DOHH2 (cell line): ENCODE measurements around the gene KLK6.

ENCODE experiments used
- H3F3A ChIP-seq: fragments of 200-600 bp; sonication (generic), shearing (Covaris generic); 2 replicates; pipeline ENCODE4 v1.6.0; 2016; ENCODE audit warnings: antibody characterized with exemption, mild to moderate bottlenecking; ENCODE audit not compliant: control insufficient read depth, insufficient read depth
- H3K27ac ChIP-seq: fragments of 200-600 bp; sonication (generic); 2 replicates; pipeline ENCODE4 v1.5.1; 2014; ENCODE audit warnings: low read depth, mild to moderate bottlenecking, low read length, moderate library complexity
- H3K27me3 ChIP-seq: fragments of 200-600 bp; sonication (generic); 2 replicates; pipeline ENCODE4 v1.6.1; 2014; ENCODE audit warnings: mild to moderate bottlenecking, low read length, mixed read lengths; ENCODE audit not compliant: control insufficient read depth
- H3K36me3 ChIP-seq: fragments of 200-600 bp; sonication (generic); 2 replicates; pipeline ENCODE4 v1.6.1; 2014; ENCODE audit warnings: mild to moderate bottlenecking, low read length, moderate library complexity, mixed read lengths; ENCODE audit not compliant: control insufficient read depth
- H3K4me1 ChIP-seq: fragments of 200-600 bp; sonication (generic); 2 replicates; pipeline ENCODE4 v1.6.1; 2014; ENCODE audit warnings: mild to moderate bottlenecking, low read length, mixed read lengths; ENCODE audit not compliant: control insufficient read depth
- H3K4me2 ChIP-seq: fragments of 200-600 bp; sonication (generic); 2 replicates; pipeline ENCODE4 v1.6.0; 2014; ENCODE audit warnings: mild to moderate bottlenecking, low read length, moderate library complexity
- H3K4me3 ChIP-seq: fragments of 200-600 bp; sonication (generic); 2 replicates; pipeline ENCODE4 v1.5.1; 2014; ENCODE audit warnings: mild to moderate bottlenecking, low read length, mixed read lengths
- H3K79me2 ChIP-seq: fragments of 200-600 bp; sonication (generic); 2 replicates; pipeline ENCODE4 v1.6.1; 2014; ENCODE audit warnings: mild to moderate bottlenecking, low read length, mixed read lengths; ENCODE audit not compliant: control insufficient read depth
- H3K9me2 ChIP-seq: fragments of 200-600 bp; sonication (generic); replicated peaks from 2 replicates; pipeline ENCODE4 v1.6.1; 2014; ENCODE audit warnings: mild to moderate bottlenecking, low read length, mixed read lengths; ENCODE audit not compliant: control insufficient read depth
- H3K9me3 ChIP-seq: fragments of 200-600 bp; sonication (generic); 2 replicates; pipeline ENCODE4 v1.6.1; 2014; ENCODE audit warnings: antibody characterized with exemption, low read length, mixed read lengths; ENCODE audit not compliant: control insufficient read depth, insufficient read depth
- H4K20me1 ChIP-seq: fragments of 200-600 bp; sonication (generic); 2 replicates; pipeline ENCODE4 v1.6.0; 2014; ENCODE audit warnings: low read depth, mild to moderate bottlenecking, antibody characterized with exemption, low read length, moderate library complexity; ENCODE audit not compliant: control insufficient read depth, insufficient read depth
- CTCF ChIP-seq: fragments of 200-600 bp; sonication (generic); IDR thresholded peaks from one replicate; pipeline ENCODE4 v1.5.1; 2014; ENCODE audit warnings: antibody characterized with exemption, mild to moderate bottlenecking, low read depth, low read length; ENCODE audit not compliant: poor library complexity, severe bottlenecking
- EZH2phosphoT487 ChIP-seq: fragments of 200-600 bp; sonication (generic); IDR thresholded peaks from 2 replicates; pipeline ENCODE4 v1.6.1; 2017; ENCODE audit warnings: borderline replicate concordance, mild to moderate bottlenecking, antibody characterized with exemption, low read length, moderate library complexity, mixed read lengths

KLK6 gene

GRCh38 chr19:51002089-51002532, 32.7 kb upstream of the KLK6 start:
- Histone ChIP-seq H3K4me2 (no peak overlapping the region), H3K4me3 (no peak overlapping the region), H3K79me2 (no peaks in the 10 kb centered on the region), H4K20me1 (no peaks in the 10 kb centered on the region), H3K27me3 (no peaks in the 10 kb centered on the region), H3F3A (no peaks in the 10 kb centered on the region), H3K9me3 (no peaks in the 10 kb centered on the region), H3K4me1 (no peaks in the 10 kb centered on the region), H3K36me3 (no peaks in the 10 kb centered on the region), H3K27ac (no peak overlapping the region), H3K9me2 (no peaks in the 10 kb centered on the region)
- no peak for TF ChIP-seq EZH2phosphoT487

GRCh38 chr19:51001515-51001914, 32.1 kb upstream of the KLK6 start, which contains the start of gene KLK8:
TSS of gene KLK8 (minus strand) at chr19:51001604. CDS start at chr19:51001167, 437 bp downstream.
- no peak within 1 kb of the TSS for H3K4me2 ChIP-seq

GRCh38 chr19:51000981-51001380, 31.6 kb upstream of the KLK6 start:
- no peaks in the 10 kb centered on the region for H3F3A ChIP-seq
- TF ChIP-seq EZH2phosphoT487 = no peak
- no peak for TF ChIP-seq CTCF
- no peaks in the 10 kb centered on the region for H4K20me1 ChIP-seq
- H3K9me2 ChIP-seq = no peaks in the 10 kb centered on the region
- no peaks in the 10 kb centered on the region for H3K36me3 ChIP-seq
- H3K4me2 ChIP-seq = no peak overlapping the region
- H3K4me3 ChIP-seq = no peak overlapping the region
- H3K27ac ChIP-seq = no peak overlapping the region
- no peaks in the 10 kb centered on the region for H3K27me3 ChIP-seq
- H3K79me2 ChIP-seq = no peaks in the 10 kb centered on the region
- no peaks in the 10 kb centered on the region for H3K4me1 ChIP-seq
- no peaks in the 10 kb centered on the region for H3K9me3 ChIP-seq

More at GRCh38 chr19:51001515-51001914, 32.1 kb upstream of the KLK6 start, which contains the start of gene KLK8:
- no peaks in the 10 kb centered on the region for H4K20me1 ChIP-seq
- H3K36me3 ChIP-seq = no peaks in the 10 kb centered on the region
- no peak within 1 kb of the TSS for H3K27ac ChIP-seq
- H3K79me2 ChIP-seq = no peaks in the 10 kb centered on the region
- TF ChIP-seq EZH2phosphoT487 = no peak
- TF ChIP-seq CTCF = no peak
- no peaks in the 10 kb centered on the region for H3K9me2 ChIP-seq
- no peak within 1 kb of the TSS for H3K4me3 ChIP-seq
- H3K9me3 ChIP-seq = no peaks in the 10 kb centered on the region
- no peaks in the 10 kb centered on the region for H3K27me3 ChIP-seq
- no peaks in the 10 kb centered on the region for H3F3A ChIP-seq
- H3K4me1 ChIP-seq = no peaks in the 10 kb centered on the region

- TF ChIP-seq CTCF = no peak
- no peak for TF ChIP-seq EZH2phosphoT487
- Histone ChIP-seq H3K27ac (no peak overlapping the region), H3K36me3 (no peaks in the 10 kb centered on the region), H3K79me2 (no peaks in the 10 kb centered on the region), H3K9me3 (no peaks in the 10 kb centered on the region), H3K4me3 (no peak overlapping the region), H4K20me1 (no peaks in the 10 kb centered on the region), H3K27me3 (no peaks in the 10 kb centered on the region), H3K9me2 (no peaks in the 10 kb centered on the region), H3K4me2 (no peak overlapping the region), H3F3A (no peaks in the 10 kb centered on the region), H3K4me1 (no peaks in the 10 kb centered on the region)
These were observed 31.0 kb upstream of the KLK6 start for GRCh38 chr19:51000426-51000825.
